HEK293 (cell line): ENCODE data around the gene PJA2.

ENCODE experiments used
- ATF2 ChIP-seq: fragments of 450-650 bp; formaldehyde crosslinking; IDR thresholded peaks from 2 replicates; pipeline ENCODE4 v1.5.1; 2016; ENCODE audit warnings: missing biosample characterization, missing genetic modification characterization, low read depth
- KLF16 ChIP-seq: fragments of 450-650 bp; formaldehyde crosslinking; IDR thresholded peaks from 2 replicates; pipeline ENCODE4 v1.5.1; 2017; ENCODE audit warnings: missing biosample characterization, missing genetic modification characterization
- OSR2 ChIP-seq: fragments of 450-650 bp; formaldehyde crosslinking; IDR thresholded peaks from 2 replicates; pipeline ENCODE4 v1.5.1; 2016; ENCODE audit warnings: missing biosample characterization, missing genetic modification characterization
- ZNF114 ChIP-seq: fragments of 450-650 bp; formaldehyde crosslinking; IDR thresholded peaks from 2 replicates; pipeline ENCODE4 v1.5.0; 2017; ENCODE audit warnings: missing biosample characterization, missing genetic modification characterization
- ZNF544 ChIP-seq: fragments of 450-650 bp; formaldehyde crosslinking; IDR thresholded peaks from 2 replicates; pipeline ENCODE4 v1.5.0; 2017; ENCODE audit warnings: missing biosample characterization, missing genetic modification characterization
- ZNF555 ChIP-seq: fragments of 450-650 bp; formaldehyde crosslinking; conservative IDR thresholded peaks from 2 replicates; pipeline ENCODE4 v1.5.1; 2017; ENCODE audit warnings: missing biosample characterization, mild to moderate bottlenecking, missing genetic modification characterization, inconsistent platforms
- TF ChIP-seq, protein P1 (sequence below): fragments of 450-650 bp; formaldehyde crosslinking; IDR thresholded peaks from 2 replicates; pipeline ENCODE4 v1.5.1; 2016; ENCODE audit warnings: missing biosample characterization, missing genetic modification characterization

- TF ChIP-seq, protein P1, sequence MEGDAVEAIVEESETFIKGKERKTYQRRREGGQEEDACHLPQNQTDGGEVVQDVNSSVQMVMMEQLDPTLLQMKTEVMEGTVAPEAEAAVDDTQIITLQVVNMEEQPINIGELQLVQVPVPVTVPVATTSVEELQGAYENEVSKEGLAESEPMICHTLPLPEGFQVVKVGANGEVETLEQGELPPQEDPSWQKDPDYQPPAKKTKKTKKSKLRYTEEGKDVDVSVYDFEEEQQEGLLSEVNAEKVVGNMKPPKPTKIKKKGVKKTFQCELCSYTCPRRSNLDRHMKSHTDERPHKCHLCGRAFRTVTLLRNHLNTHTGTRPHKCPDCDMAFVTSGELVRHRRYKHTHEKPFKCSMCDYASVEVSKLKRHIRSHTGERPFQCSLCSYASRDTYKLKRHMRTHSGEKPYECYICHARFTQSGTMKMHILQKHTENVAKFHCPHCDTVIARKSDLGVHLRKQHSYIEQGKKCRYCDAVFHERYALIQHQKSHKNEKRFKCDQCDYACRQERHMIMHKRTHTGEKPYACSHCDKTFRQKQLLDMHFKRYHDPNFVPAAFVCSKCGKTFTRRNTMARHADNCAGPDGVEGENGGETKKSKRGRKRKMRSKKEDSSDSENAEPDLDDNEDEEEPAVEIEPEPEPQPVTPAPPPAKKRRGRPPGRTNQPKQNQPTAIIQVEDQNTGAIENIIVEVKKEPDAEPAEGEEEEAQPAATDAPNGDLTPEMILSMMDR: no peak
- TF ChIP-seq ZNF555: no peak
- TF ChIP-seq OSR2: no peak
- TF ChIP-seq ZNF114 (tag by site-specific recombination): no peak
- TF ChIP-seq ATF2 (tag by site-specific recombination): no peak
- no peak for TF ChIP-seq KLF16
- no peak for TF ChIP-seq ZNF544 (tag by site-specific recombination)
These were observed 60.4 kb downstream of the PJA2 start for GRCh38 chr5:109349388-109349787.
